Smooth muscle cell (in vitro differentiated cells): ENCODE data around the gene KLK2. TPM values are rescaled to one million over a fixed set of nuclear protein-coding genes. Genes with fewer than 3 reads are reported as not detected.

Source experiments
- DNase-seq: peaks from one replicate; lab custom pipeline; 2025; ENCODE audit not compliant: unreplicated experiment; lab: John Stamatoyannopoulos, UW
- H2AFZ ChIP-seq: fragments of 200-600 bp; sonication (generic); 2 replicates; pipeline ENCODE4 v1.6.0; 2016; ENCODE audit warnings: antibody characterized with exemption, low read depth, mild to moderate bottlenecking
- H3F3A ChIP-seq: fragments of 200-600 bp; sonication (generic); 2 replicates; pipeline ENCODE4 v1.6.0; 2017; ENCODE audit warnings: antibody characterized with exemption, low read depth
- H3K27ac ChIP-seq: fragments of 200-600 bp; sonication (generic); 2 replicates; pipeline ENCODE4 v1.5.1; 2016; ENCODE audit warnings: low read depth, mild to moderate bottlenecking
- H3K27me3 ChIP-seq: fragments of 200-600 bp; sonication (generic); 2 replicates; pipeline ENCODE4 v1.6.1; 2016; ENCODE audit warnings: low read depth, mild to moderate bottlenecking
- H3K36me3 ChIP-seq: fragments of 200-600 bp; sonication (generic); 2 replicates; pipeline ENCODE4 v1.5.1; 2016; ENCODE audit warnings: low read depth
- H3K4me1 ChIP-seq: fragments of 200-600 bp; sonication (generic); 2 replicates; pipeline ENCODE4 v1.5.1; 2016; ENCODE audit warnings: low read depth
- H3K4me2 ChIP-seq: fragments of 200-600 bp; sonication (generic); 2 replicates; pipeline ENCODE4 v1.6.0; 2016; ENCODE audit warnings: mild to moderate bottlenecking
- H3K4me3 ChIP-seq: fragments of 200-600 bp; sonication (generic); 2 replicates; pipeline ENCODE4 v1.5.1; 2016; ENCODE audit warnings: mild to moderate bottlenecking
- H3K79me2 ChIP-seq: fragments of 200-600 bp; sonication (generic); 2 replicates; pipeline ENCODE4 v1.6.0; 2016; ENCODE audit warnings: low read depth, mild to moderate bottlenecking
- H3K9ac ChIP-seq: fragments of 200-600 bp; sonication (generic); 2 replicates; pipeline ENCODE4 v1.6.0; 2016; ENCODE audit warnings: low read depth
- H3K9me3 ChIP-seq: fragments of 200-600 bp; sonication (generic); replicated peaks from 2 replicates; pipeline ENCODE4 v1.5.1; 2016; ENCODE audit warnings: low read depth
- H4K20me1 ChIP-seq: fragments of 200-600 bp; sonication (generic); 2 replicates; pipeline ENCODE4 v1.6.0; 2016; ENCODE audit warnings: low read depth
- WGBS: methylation state at CpG from one replicate; pipeline ENCODE4 v1.1.7; 2016; ENCODE audit warnings: low lambda C conversion rate; 5-methylcytosine and 5-hydroxymethylcytosine counted together
- polyA plus RNA-seq: library from polyadenylated mRNA; unstranded; fragments of >200 nt; fragmentation: Nextera tagmentation; extraction: Ambion mirVana; gene quantifications from 2 replicates; pipeline ENCODE4 v1.2.1, GENCODE V29; 2016
- total RNA-seq: library from RNA; depleted of rRNA; stranded (reverse); fragments of >200 nt; gene quantifications from 2 replicates; pipeline ENCODE4 v1.2.3, GENCODE V29; 2014
- TF ChIP-seq, protein P1 (sequence below): fragments of 200-600 bp; sonication (generic); IDR thresholded peaks from 2 replicates; pipeline ENCODE4 v1.5.1; 2017; ENCODE audit warnings: borderline replicate concordance, mild to moderate bottlenecking, antibody characterized with exemption; ENCODE audit not compliant: insufficient read depth, poor library complexity, severe bottlenecking

Gene KLK2
- total and polyA plus RNA-seq, 2 experiments from 2014 or later, result not detected

DNA sequence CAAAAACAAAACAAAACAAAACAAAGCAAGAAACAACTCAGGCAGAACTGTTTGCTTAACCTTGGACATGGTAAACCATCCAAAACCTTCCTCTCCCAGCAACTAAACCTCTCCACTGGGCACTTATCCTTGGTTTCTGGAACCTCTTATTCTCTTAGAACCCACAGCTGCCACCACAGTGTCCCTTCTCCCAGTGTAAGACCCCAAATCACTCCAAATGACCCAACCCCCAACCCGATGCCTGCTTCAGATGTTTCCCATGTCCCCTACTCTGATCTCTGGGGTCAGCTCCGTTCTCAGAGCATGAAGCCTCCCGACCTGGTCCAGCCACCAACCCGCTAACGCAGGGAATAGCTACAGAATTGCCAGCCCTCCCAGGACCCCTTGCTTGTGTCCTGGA lies 972 bp downstream of the KLK2 start:
- TF ChIP-seq, protein P1, sequence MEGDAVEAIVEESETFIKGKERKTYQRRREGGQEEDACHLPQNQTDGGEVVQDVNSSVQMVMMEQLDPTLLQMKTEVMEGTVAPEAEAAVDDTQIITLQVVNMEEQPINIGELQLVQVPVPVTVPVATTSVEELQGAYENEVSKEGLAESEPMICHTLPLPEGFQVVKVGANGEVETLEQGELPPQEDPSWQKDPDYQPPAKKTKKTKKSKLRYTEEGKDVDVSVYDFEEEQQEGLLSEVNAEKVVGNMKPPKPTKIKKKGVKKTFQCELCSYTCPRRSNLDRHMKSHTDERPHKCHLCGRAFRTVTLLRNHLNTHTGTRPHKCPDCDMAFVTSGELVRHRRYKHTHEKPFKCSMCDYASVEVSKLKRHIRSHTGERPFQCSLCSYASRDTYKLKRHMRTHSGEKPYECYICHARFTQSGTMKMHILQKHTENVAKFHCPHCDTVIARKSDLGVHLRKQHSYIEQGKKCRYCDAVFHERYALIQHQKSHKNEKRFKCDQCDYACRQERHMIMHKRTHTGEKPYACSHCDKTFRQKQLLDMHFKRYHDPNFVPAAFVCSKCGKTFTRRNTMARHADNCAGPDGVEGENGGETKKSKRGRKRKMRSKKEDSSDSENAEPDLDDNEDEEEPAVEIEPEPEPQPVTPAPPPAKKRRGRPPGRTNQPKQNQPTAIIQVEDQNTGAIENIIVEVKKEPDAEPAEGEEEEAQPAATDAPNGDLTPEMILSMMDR, result no peak
- 85% methylated on average over 5 of the region's 5 CpGs for WGBS

DNA sequence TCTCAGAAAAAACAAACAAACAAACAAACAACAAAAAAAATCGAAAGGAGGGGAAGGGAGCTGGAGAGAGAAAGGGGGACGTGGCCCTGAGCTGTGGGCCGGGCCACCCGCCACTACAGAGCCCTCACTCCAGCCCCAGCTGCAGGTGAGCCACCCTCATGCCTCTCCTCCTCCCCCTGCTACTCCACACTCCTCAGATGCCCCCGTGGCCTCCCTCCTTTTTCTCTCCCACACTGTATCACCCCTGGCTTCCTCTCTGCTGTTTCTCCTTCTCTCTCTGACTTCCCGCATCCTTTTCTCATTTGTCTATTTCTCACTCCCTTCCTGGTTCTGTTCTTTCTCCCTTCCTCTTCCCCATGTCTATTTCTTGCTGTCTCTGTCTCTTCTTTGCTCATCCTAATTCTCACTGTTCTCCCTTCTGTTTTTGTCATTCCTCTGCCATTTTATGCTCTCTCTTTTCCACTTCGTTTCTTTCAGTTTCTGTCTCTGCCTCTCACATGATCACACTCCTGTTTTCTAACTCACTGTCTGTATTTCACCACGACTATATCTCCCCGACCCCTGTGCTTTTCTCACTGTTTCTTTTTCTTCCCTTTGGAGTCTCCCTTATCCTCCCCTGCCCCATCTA lies 2.7 kb downstream of the KLK2 start:
- H3K9ac ChIP-seq, result no peak overlapping the region
- no peak overlapping the region for H3K4me3 ChIP-seq
- H3K4me1 ChIP-seq, result no peaks in the 10 kb centered on the region
- no peak for DNase-seq
- TF ChIP-seq, protein P1, result no peak
- H4K20me1 ChIP-seq, result no peaks in the 10 kb centered on the region
- H3K9me3 ChIP-seq, result no peaks in the 10 kb centered on the region
- H3K4me2 ChIP-seq, result no peak overlapping the region
- no peak overlapping the region for H3K27ac ChIP-seq
- WGBS, result 63% methylated on average over 6 of the region's 9 CpGs
- H3K36me3 ChIP-seq, result no peaks in the 10 kb centered on the region
- H3K27me3 ChIP-seq, result peaks cover 21% of the 10 kb centered on the region
- H2AFZ ChIP-seq, result no peak overlapping the region
- no peaks in the 10 kb centered on the region for H3F3A ChIP-seq
- H3K79me2 ChIP-seq, result no peaks in the 10 kb centered on the region

More for the DNA sequence above, 972 bp downstream of the KLK2 start:
- Histone ChIP-seq H3K36me3 (no peaks in the 10 kb centered on the region), H2AFZ (no peak overlapping the region), H3K4me2 (no peak overlapping the region), H3K79me2 (no peaks in the 10 kb centered on the region), H3K27ac (no peak overlapping the region), H3K9ac (no peak overlapping the region), H3K4me1 (no peaks in the 10 kb centered on the region), H3K27me3 (peaks cover 28% of the 10 kb centered on the region), H3K9me3 (no peaks in the 10 kb centered on the region), H3K4me3 (no peak overlapping the region), H3F3A (no peaks in the 10 kb centered on the region), H4K20me1 (no peaks in the 10 kb centered on the region)
- DNase-seq, result no peak

DNA sequence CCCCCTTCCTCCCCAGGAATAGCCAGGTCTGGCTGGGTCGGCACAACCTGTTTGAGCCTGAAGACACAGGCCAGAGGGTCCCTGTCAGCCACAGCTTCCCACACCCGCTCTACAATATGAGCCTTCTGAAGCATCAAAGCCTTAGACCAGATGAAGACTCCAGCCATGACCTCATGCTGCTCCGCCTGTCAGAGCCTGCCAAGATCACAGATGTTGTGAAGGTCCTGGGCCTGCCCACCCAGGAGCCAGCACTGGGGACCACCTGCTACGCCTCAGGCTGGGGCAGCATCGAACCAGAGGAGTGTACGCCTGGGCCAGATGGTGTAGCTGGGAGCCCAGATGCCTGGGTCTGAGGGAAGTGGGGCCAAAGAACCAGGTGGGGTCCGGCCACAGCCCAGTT lies 3.2 kb downstream of the KLK2 start:
- Histone ChIP-seq H3K4me3 (no peak overlapping the region), H3K27ac (no peak overlapping the region), H3K4me1 (no peaks in the 10 kb centered on the region), H3K4me2 (no peak overlapping the region), H2AFZ (no peak overlapping the region), H3K79me2 (no peaks in the 10 kb centered on the region), H3K27me3 (peaks cover 24% of the 10 kb centered on the region), H4K20me1 (no peaks in the 10 kb centered on the region), H3K9me3 (no peaks in the 10 kb centered on the region), H3F3A (no peaks in the 10 kb centered on the region), H3K36me3 (no peaks in the 10 kb centered on the region), H3K9ac (no peak overlapping the region)
- TF ChIP-seq, protein P1, result no peak
- WGBS, result 90% methylated on average over 7 of the region's 7 CpGs
- DNase-seq, result no peak

DNA sequence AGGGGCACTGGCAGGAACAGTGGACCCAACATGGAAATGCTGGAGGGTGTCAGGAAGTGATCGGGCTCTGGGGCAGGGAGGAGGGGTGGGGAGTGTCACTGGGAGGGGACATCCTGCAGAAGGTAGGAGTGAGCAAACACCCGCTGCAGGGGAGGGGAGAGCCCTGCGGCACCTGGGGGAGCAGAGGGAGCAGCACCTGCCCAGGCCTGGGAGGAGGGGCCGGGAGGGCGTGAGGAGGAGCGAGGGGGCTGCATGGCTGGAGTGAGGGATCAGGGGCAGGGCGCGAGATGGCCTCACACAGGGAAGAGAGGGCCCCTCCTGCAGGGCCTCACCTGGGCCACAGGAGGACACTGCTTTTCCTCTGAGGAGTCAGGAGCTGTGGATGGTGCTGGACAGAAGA lies 4.1 kb downstream of the KLK2 start:
- no peaks in the 10 kb centered on the region for H3F3A ChIP-seq
- no peak overlapping the region for H3K9ac ChIP-seq
- H2AFZ ChIP-seq, result no peak overlapping the region
- H3K4me1 ChIP-seq, result no peaks in the 10 kb centered on the region
- TF ChIP-seq, protein P1, result no peak
- no peak overlapping the region for H3K27ac ChIP-seq
- no peaks in the 10 kb centered on the region for H3K79me2 ChIP-seq
- no peaks in the 10 kb centered on the region for H3K36me3 ChIP-seq
- H3K4me3 ChIP-seq, result no peak overlapping the region
- H3K27me3 ChIP-seq, result peaks cover 32% of the 10 kb centered on the region
- no peaks in the 10 kb centered on the region for H3K9me3 ChIP-seq
- H3K4me2 ChIP-seq, result no peak overlapping the region
- no peaks in the 10 kb centered on the region for H4K20me1 ChIP-seq
- DNase-seq, result no peak
- WGBS, result 61% methylated on average over 5 of the region's 8 CpGs
